GM12878 (cell line): ENCODE data around the gene VPS54. TPM values are rescaled to one million over a fixed set of nuclear protein-coding genes. Genes with fewer than 3 reads are reported as not detected.
A peak's percentile ranks its signal among the peaks of the same experiment; 100 is the strongest.

Experiments used
- ATAC-seq: fragments of 200-7000 bp; cut with Tn5 transposase; 3 replicates; pipeline ENCODE4 v1.9.1; 2020; ENCODE audit warnings: mild to moderate bottlenecking, moderate library complexity
- BruUV-seq: library from RNA; stranded (reverse); fragments of 400-500 nt; replicated peaks from 2 replicates; lab custom pipeline; 2021; lab: Mats Ljungman, UMichigan
- CTCF ChIA-PET: fragments of 300-600 bp; sonication (Branson Sonifier 250); formaldehyde crosslinking; extraction: SDS; loops from one replicate; lab custom pipeline; 2021; ENCODE audit warnings: inconsistent platforms; lab: Yijun Ruan, JAX
- POLR2A ChIA-PET: fragments of 350-600 bp; formaldehyde crosslinking; extraction: SDS; loops from one replicate; lab custom pipeline; 2021; ENCODE audit warnings: inconsistent platforms; lab: Charles Lee
- RAD21 ChIA-PET: fragments of 300-600 bp; sonication (Branson Sonifier 250); formaldehyde crosslinking; loops from one replicate; lab custom pipeline; 2023; ENCODE audit warnings: antibody characterized with exemption; ENCODE audit not compliant: unreplicated experiment; lab: Charles Lee
- SMC1A ChIA-PET: fragments of 300-600 bp; sonication (Branson Sonifier 250); formaldehyde crosslinking; loops from one replicate; lab custom pipeline; 2023; ENCODE audit not compliant: unreplicated experiment, uncharacterized antibody; lab: Charles Lee
- DNase-seq: peaks from one replicate; pipeline ENCODE4 v3.0.0-alpha.2; 2011; ENCODE audit warnings: low read depth, low spot score
- FAIRE-seq: peaks from 3 replicates; lab custom pipeline; 2011; peaks lifted over from hg19 to GRCh38; lab: Jason Lieb, UNC
- H2AFZ ChIP-seq: 2 replicates; pipeline ENCODE4 v1.6.0; 2011; ENCODE audit warnings: low read depth, low read length, control low read depth; ENCODE audit not compliant: control insufficient read depth
- H3K27ac ChIP-seq: 2 replicates; pipeline ENCODE4 v1.5.1; 2011; ENCODE audit warnings: control low read depth; ENCODE audit not compliant: control insufficient read depth, insufficient read depth
- H3K27me3 ChIP-seq, 2 experiments: replicated peaks in 1 of 2; 2 replicates each; pipeline versions ENCODE4 v1.6.0 to v1.6.1; 2011; ENCODE audit warnings: low read length in 1 of 2; ENCODE audit not compliant: control insufficient read depth in 2 of 2, insufficient read depth in 2 of 2
- H3K36me3 ChIP-seq, 2 experiments: 2 replicates each; pipeline ENCODE4 v1.5.1; 2011; ENCODE audit warnings: low read length in 1 of 2; ENCODE audit not compliant: control insufficient read depth in 2 of 2, insufficient read depth in 2 of 2
- H3K4me1 ChIP-seq: 2 replicates; pipeline ENCODE4 v1.6.1; 2011; ENCODE audit warnings: mild to moderate bottlenecking, low read length, moderate library complexity, mixed read lengths; ENCODE audit not compliant: control insufficient read depth, insufficient read depth
- H3K4me2 ChIP-seq: 2 replicates; pipeline ENCODE4 v1.6.0; 2011; ENCODE audit warnings: control low read depth; ENCODE audit not compliant: control insufficient read depth, insufficient read depth
- H3K4me3 ChIP-seq: fragments of 200-600 bp; sonication (generic); 2 replicates; pipeline ENCODE4 v1.5.1; 2016
- H3K79me2 ChIP-seq: 2 replicates; pipeline ENCODE4 v1.6.0; 2011; ENCODE audit warnings: low read length; ENCODE audit not compliant: control insufficient read depth, insufficient read depth
- H3K9ac ChIP-seq: 2 replicates; pipeline ENCODE4 v1.8.0; 2011; ENCODE audit warnings: low read length, control low read depth, mixed read lengths; ENCODE audit not compliant: control insufficient read depth, insufficient read depth
- H3K9me3 ChIP-seq: replicated peaks from 3 replicates; pipeline ENCODE4 v1.5.1; 2011; ENCODE audit warnings: mild to moderate bottlenecking, low read length; ENCODE audit not compliant: control insufficient read depth, insufficient read depth
- H4K20me1 ChIP-seq: 2 replicates; pipeline ENCODE4 v1.6.0; 2011; ENCODE audit not compliant: control insufficient read depth, insufficient read depth
- BACH1 ChIP-seq: fragments of 450-650 bp; IDR thresholded peaks from 2 replicates; pipeline ENCODE4 v1.6.1; 2017; ENCODE audit warnings: mild to moderate bottlenecking, borderline replicate concordance
- BHLHE40 ChIP-seq, 2 experiments: fragments of 450-650 bp in 1 of 2; IDR thresholded peaks; 2 replicates each; pipeline ENCODE4 v1.6.1; 2011 to 2017; ENCODE audit warnings: low read depth in 2 of 2, borderline replicate concordance in 1 of 2, improper control_type of control experiment in 1 of 2, low read length in 1 of 2, mild to moderate bottlenecking in 1 of 2
- CBFB ChIP-seq: IDR thresholded peaks from 2 replicates; pipeline ENCODE4 v1.6.1; 2016; ENCODE audit warnings: antibody characterized with exemption, low read depth
- CEBPZ ChIP-seq: fragments of 150-350 bp; IDR thresholded peaks from 2 replicates; pipeline ENCODE4 v1.6.1; 2016; ENCODE audit warnings: low read depth, low read length
- CREB1 ChIP-seq: IDR thresholded peaks from 2 replicates; pipeline ENCODE4 v1.6.1; 2012; ENCODE audit warnings: low read depth, mild to moderate bottlenecking, inconsistent platforms
- FOS ChIP-seq: IDR thresholded peaks from 3 replicates; pipeline ENCODE4 v1.6.1; 2011; ENCODE audit warnings: borderline replicate concordance; ENCODE audit not compliant: insufficient read length; ENCODE audit errors: extremely low read depth
- HDAC6 ChIP-seq: fragments of 200-600 bp; sonication (generic); IDR thresholded peaks from one replicate; pipeline ENCODE4 v1.8.0; 2017; ENCODE audit warnings: antibody characterized with exemption; ENCODE audit not compliant: unreplicated experiment
- IRF3 ChIP-seq: fragments of 450-650 bp; IDR thresholded peaks from 2 replicates; pipeline ENCODE4 v1.6.1; 2014; ENCODE audit warnings: mild to moderate bottlenecking
- MTA2 ChIP-seq: fragments of 450-650 bp; IDR thresholded peaks from 2 replicates; pipeline ENCODE4 v1.6.1; 2016; ENCODE audit warnings: low read depth, mild to moderate bottlenecking, moderate library complexity
- MTA3 ChIP-seq: IDR thresholded peaks from 2 replicates; pipeline ENCODE4 v1.6.1; 2012; ENCODE audit warnings: low read length, inconsistent platforms, borderline replicate concordance
- MYC ChIP-seq: IDR thresholded peaks from 2 replicates; pipeline ENCODE4 v1.6.1; 2011; ENCODE audit warnings: mild to moderate bottlenecking, low read length, moderate library complexity, inconsistent platforms; ENCODE audit not compliant: insufficient read depth, insufficient replicate concordance, insufficient read length, severe bottlenecking
- NBN ChIP-seq: fragments of 450-650 bp; IDR thresholded peaks from 2 replicates; pipeline ENCODE4 v1.6.1; 2016
- NFXL1 ChIP-seq: fragments of 450-650 bp; IDR thresholded peaks from 2 replicates; pipeline ENCODE4 v1.6.1; 2017; ENCODE audit warnings: antibody characterized with exemption, mild to moderate bottlenecking, borderline replicate concordance
- NR2F1 ChIP-seq: fragments of 450-650 bp; conservative IDR thresholded peaks from 2 replicates; pipeline ENCODE4 v1.6.1; 2017; ENCODE audit warnings: mild to moderate bottlenecking
- NRF1 ChIP-seq: conservative IDR thresholded peaks from 2 replicates; pipeline ENCODE4 v1.6.1; 2011; ENCODE audit warnings: mild to moderate bottlenecking, low read depth, low read length, improper control_type of control experiment
- PKNOX1 ChIP-seq: fragments of 450-650 bp; IDR thresholded peaks from 2 replicates; pipeline ENCODE4 v1.6.1; 2016; ENCODE audit warnings: mild to moderate bottlenecking
- PML ChIP-seq: IDR thresholded peaks from 2 replicates; pipeline ENCODE4 v1.6.1; 2012; ENCODE audit warnings: low read length, inconsistent platforms
- SMC3 ChIP-seq: IDR thresholded peaks from 2 replicates; pipeline ENCODE4 v1.6.1; 2011; ENCODE audit warnings: low read length, improper control_type of control experiment, borderline replicate concordance
- SPI1 ChIP-seq: IDR thresholded peaks from 2 replicates; pipeline ENCODE4 v1.6.1; 2011; ENCODE audit warnings: low read depth, mild to moderate bottlenecking, low read length, moderate library complexity, borderline replicate concordance; ENCODE audit not compliant: insufficient read depth
- YBX1 ChIP-seq: fragments of 450-650 bp; IDR thresholded peaks from 2 replicates; pipeline ENCODE4 v1.6.1; 2016; ENCODE audit warnings: antibody characterized with exemption
- WGBS: methylation state at CpG from one replicate; pipeline ENCODE4 v1.1.6; 2016; ENCODE audit warnings: low lambda C conversion rate; ENCODE audit not compliant: insufficient replicate concordance, insufficient coverage; ENCODE audit errors: missing lambda C conversion rate; 5-methylcytosine and 5-hydroxymethylcytosine counted together
- in situ Hi-C: fragments of 300-500 bp; cut with MboI; formaldehyde crosslinking; loops from 9 replicates; pipeline ENCODE4 v1.14.3; 2018; ENCODE audit warnings: mixed read lengths
- intact Hi-C: fragments of 100-400 bp; cut with micrococcal nuclease; formaldehyde crosslinking; loops from one replicate; pipeline ENCODE4 v1.14.2; 2022; ENCODE audit not compliant: unreplicated experiment
- polyA plus RNA-seq, 11 experiments: library from polyadenylated mRNA; depleted of rRNA in 4 of 11; unstranded in 6 of 11; stranded (reverse) in 5 of 11; fragments of >200 nt; fragmentation: Nextera tagmentation in 4 of 11; fragmentation: Illumina TruSeq in 1 of 11; extraction: Ambion mirVana in 4 of 11; extraction: Trizol in 1 of 11; gene quantifications; 1 replicate in 1 of 11; 2 replicates in 10 of 11; pipeline versions ENCODE4 v1.2.1 to v1.2.3, GENCODE V29; 2011 to 2016; ENCODE audit warnings: inconsistent platforms in 2 of 11, missing spikeins in 2 of 11, low read depth in 1 of 11
- total RNA-seq, 4 experiments: library from RNA; depleted of rRNA in 3 of 4; stranded (reverse); fragments of >200 nt in 3 of 4; fragmentation: Illumina TruSeq in 1 of 4; extraction: Trizol in 1 of 4; gene quantifications; 2 replicates each; pipeline versions ENCODE4 v1.2.1 to v1.2.3, GENCODE V29; 2013 to 2021

VPS54 gene
- total and polyA plus RNA-seq, 10 of the 15 experiments (the other 5 are each of a cell fraction or from before 2014, with no cell fraction given): 1.6 to 16.2 (median 9.3) TPM

GRCh38 chr2:63977904-63978303, 41.3 kb downstream of the VPS54 start:
- WGBS: 33% methylated on average over 5 of the region's 5 CpGs
- H2AFZ ChIP-seq: peak overlapping the region; percentile 28
- peak overlapping the region; percentile 69 for H3K27ac ChIP-seq
- H3K79me2 ChIP-seq: no peaks in the 10 kb centered on the region
- ChIA-PET CTCF (interaction anchor here (1.3 to 1.6 kb wide), 2 partner anchors 72 to 353 kb away, joined by 3 to 5 read pairs; no protein-coding TSS in a partner anchor), RAD21 (interaction anchor here (1.2 to 2.0 kb wide), 4 partner anchors 22 to 351 kb away, joined by 3 to 6 read pairs (median 4); no protein-coding TSS in a partner anchor), POLR2A (interaction anchor here (1.4 kb wide), 1 partner anchor 44 kb away, joined by 4 read pairs; no protein-coding TSS in a partner anchor), SMC1A (interaction anchor here (0.6 to 1.9 kb wide), 7 partner anchors 13 to 510 kb away, joined by 3 to 8 read pairs (median 3); no protein-coding TSS in a partner anchor)
- ATAC-seq (peak; percentile 76), FAIRE-seq (no peak), DNase-seq (peak; percentile 56)
- H3K27me3 ChIP-seq: no peaks in the 10 kb centered on the region
- H3K4me1 ChIP-seq: peaks cover 9% of the 10 kb centered on the region; the same call in 1 of the 2 replicates
- no peak overlapping the region; the same call in 1 of the 2 replicates for H3K9ac ChIP-seq
- H3K36me3 ChIP-seq: no peaks in the 10 kb centered on the region; a peak in 2 of 4 replicates
- no peaks in the 10 kb centered on the region; the same call in 2 of the 3 replicates for H3K9me3 ChIP-seq
- BruUV-seq: no TSS peak
- H4K20me1 ChIP-seq: no peaks in the 10 kb centered on the region
- no peak overlapping the region for H3K4me3 ChIP-seq
- H3K4me2 ChIP-seq: peak overlapping the region; percentile 10; the same call in 1 of the 2 replicates
- intact Hi-C loops (no loop called here), in situ Hi-C loops (no loop called here)
- TF ChIP-seq MTA2 (peak; percentile 36; the same call in 1 of the 2 replicates), PKNOX1 (no peak), NBN (no peak), NFXL1 (no peak), CBFB (no peak), BHLHE40 (IDR thresholded peaks at IDR 0.05; ENCODE audit: borderline replicate concordance in 1 of 2, low read depth in 2 of 2, low read length in 1 of 2) (no peak; a peak in 1 of 4 replicates), BACH1 (no peak), HDAC6 (no peak), SPI1 (peak; percentile 16; the same call in 1 of the 2 replicates), MTA3 (0 out of 2 replicates have a peak, but pooled peaks have one; percentile 54), CREB1 (0 out of 2 replicates have a peak, but pooled peaks have one; percentile 6), CEBPZ (no peak), YBX1 (no peak), IRF3 (no peak), FOS (no peak), NR2F1 (peak; percentile 89), SMC3 (no peak), NRF1 (no peak), MYC (no peak), PML (no peak)
